SKM-1 treated with dmso at 0.1 percent for 144 hours (cell line): ENCODE results near the gene IL36A.
A peak's percentile ranks its signal among the peaks of the same experiment; 100 is the strongest.

Experiments
- DNase-seq: peaks from one replicate; lab custom pipeline; 2025; ENCODE audit not compliant: unreplicated experiment; lab: John Stamatoyannopoulos, UW

Gene IL36A

DNA sequence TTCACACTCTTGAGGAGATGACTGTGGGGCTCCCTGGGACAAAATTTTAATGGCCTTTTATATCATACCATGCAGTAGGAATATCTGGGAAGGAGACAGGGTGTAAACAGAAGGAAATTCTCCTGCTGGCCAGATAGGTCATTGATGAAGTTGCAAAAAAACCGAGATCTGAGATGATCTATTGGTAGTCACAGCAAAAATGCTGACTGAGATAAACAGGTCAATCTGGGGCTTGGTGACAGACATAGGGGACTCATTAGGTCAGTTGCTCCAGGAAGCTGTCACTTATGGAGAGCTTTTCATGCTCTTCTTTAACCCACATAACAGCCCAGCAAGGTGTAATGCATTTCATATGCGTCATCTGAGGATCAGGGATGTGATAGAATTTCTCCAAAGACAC is 2.6 kb upstream of the IL36A start:
- no peak for DNase-seq

DNA sequence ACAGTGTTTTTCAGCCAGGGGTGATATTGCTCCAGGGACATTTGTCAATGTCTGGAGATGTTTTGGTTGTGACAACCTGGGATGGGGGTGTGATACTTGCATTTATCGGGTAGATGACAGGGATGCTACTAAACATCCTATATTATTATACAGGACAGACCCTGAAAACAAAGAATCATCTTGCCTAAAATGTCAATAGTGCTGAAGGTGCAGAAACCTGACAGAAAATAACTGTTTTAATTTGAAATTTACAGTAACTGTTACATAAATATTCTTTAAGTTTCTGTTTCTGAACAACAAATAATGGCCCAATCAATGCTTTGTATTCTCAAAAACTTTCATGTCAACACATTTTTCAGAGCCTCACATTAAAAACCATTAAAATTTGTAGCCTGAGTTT is 2.0 kb downstream of the IL36A start:
- DNase-seq: no peak

DNA sequence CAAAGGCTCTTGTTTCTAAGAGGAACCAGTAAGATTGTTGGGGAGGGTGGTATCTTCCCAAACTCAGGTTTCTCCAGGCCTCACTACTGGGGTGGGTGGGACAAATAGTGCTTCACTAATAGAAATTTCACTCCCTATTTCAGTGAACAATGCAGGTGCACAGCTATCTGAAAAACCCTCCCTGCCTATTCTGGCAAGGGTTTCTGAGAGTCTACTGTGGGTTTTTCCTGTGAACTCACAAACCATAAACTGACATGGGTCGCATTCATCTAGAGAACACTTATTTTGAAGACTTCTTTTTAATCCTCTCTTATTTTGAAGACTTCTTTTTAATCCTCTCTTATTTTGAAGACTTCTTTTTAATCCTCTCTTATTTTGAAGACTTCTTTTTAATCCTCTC is 4.4 kb downstream of the IL36A start:
- no peak for DNase-seq

DNA sequence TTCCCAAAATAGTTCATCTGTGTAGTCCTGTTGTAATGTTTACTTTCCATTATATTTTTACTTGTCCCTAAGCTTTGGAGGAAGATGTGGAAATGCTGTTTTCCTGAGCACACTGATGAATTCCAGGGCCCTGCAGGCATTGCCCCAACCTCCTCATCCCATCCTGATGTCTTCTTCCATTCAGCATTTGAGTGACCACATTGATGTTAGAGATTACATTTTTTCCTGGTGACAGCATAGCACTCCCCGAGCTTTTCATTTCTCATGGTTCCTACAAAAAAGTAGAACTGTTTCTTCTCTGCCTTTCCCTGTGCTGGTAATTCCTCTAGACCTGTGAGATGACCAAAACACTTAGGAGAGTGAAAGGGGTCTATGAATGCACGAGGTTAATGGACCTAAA is 4.8 kb downstream of the IL36A start:
- no peak for DNase-seq

DNA sequence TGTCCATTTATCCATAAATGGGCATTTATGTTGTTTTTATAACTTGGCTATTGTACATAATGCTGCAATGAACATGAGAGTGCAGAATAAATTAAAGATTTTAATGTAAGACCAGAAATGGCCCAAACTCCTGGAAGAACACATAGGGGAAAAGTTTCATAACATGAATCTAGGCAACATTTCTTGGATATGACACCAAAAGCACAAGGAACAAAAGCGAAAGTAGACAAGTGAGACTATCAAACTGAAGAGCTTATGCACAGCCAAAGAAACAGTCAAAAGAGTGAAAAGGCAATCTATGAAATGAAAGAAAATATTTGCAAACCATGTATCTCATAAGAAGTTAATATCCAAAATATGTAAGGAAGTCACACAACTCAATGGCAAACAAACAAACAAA is 5.8 kb downstream of the IL36A start:
- DNase-seq: no peak

DNA sequence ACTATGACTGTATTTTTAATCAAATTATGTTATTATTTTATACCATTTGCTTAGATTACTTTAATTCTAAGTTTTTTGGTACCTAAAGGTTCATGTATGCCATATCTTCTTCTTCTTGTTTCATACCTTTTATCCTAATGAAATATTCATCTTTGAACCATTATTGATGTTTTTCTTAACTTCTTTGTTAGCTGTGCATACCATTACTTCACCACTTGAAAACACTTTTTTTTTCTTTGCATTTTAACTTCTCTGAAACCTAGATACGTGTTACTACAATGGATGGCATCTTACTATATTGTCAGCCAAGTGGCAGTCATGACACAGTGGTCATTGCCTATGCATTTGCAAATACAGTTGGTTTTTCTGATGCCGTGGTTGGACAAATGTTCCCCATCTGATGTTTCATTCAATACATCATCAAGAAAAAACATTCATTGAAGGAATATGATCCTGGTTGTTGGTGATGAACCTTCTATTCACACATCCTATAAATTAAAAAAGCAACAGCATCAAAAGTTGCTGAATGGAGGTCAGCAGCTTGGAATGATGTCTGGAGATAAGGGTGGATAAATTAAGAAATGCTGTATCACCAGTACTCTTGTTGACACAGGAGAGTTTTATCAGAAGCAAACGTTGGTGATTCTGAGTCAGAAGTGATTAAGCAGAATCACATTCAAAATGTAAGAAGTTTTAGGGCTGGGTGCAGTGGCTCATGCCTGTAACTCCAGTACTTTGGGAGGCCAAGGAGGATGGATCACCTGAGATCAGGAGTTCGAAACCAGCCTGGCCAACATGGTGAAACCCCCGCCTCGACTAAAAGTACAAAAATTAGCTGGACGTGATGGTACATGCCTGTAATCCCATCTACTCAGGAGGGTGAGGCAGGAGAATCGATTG is 7.4 kb downstream of the IL36A start:
- no peak for DNase-seq

DNA sequence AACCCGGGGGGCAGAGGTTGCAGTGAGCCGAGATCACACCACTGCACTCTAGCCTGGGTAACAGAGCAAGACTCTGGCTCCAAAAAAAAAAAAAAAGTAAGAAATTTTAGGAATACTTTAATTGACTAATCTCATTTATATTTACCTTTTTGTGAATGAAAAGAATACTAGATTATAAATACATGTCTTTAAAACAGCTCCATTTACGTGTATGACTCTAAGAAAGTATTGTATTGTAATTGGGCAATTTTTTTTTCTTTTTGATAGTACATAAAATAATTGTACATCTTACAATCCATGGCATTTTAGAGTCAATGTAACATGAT is 8.0 kb downstream of the IL36A start:
- DNase-seq: no peak

DNA sequence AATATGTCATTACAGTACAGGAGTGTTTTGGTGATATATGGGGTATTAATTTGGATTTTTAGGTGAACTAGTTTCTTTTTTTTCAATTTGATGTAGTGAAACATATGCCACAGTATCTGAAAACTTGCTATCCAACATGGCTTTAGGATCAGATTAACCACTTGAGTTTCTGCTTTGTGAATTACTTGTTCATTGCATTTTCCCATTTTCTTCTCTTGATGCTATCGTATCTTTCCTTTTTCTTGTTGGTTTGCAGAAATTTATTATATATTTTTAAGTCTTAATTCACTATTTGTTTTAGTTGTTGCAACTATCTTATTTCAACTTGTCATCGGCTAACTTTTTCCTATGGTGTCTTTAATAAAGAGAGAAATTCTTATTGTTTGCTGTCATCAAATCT is 8.8 kb downstream of the IL36A start:
- DNase-seq: no peak

DNA sequence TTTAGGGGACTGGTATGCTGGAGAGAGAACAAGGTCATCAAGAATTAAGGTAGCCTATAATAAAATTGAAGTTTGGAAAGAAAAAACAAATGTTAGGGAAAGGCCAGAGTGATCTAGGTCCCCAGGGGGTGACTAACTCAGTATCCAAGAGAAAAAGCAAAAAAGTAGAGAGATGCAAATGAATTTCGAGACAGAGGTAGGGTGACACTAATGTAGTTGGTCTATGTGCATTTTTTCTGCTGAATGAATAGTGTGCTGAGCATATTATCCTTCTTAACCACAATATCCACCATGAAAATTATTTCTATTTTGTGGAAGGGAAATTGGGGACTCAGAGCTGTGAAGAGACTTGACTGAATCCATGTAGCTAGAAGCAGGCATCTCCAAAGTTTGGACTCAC is 9.8 kb downstream of the IL36A start:
- DNase-seq: no peak

DNA sequence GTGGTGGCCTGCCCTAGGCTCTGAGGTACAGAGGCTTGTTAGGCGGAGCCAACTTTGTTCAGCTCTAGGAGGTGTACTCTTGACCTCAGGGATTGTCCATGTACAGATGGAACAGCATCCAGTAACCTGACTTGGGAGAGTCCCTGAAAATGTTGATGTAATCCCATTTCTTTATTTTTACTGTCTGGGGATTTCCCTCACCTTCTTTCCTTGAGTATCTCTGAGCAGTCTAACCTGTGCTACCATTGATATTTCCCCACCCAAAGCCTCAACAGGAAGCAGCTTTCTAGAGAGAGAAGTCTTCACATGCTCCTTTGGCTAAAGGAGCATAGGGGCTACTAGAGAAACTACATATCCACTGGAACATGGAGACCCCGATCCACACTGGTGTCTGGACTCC is 10.4 kb downstream of the IL36A start:
- no peak for DNase-seq

DNA sequence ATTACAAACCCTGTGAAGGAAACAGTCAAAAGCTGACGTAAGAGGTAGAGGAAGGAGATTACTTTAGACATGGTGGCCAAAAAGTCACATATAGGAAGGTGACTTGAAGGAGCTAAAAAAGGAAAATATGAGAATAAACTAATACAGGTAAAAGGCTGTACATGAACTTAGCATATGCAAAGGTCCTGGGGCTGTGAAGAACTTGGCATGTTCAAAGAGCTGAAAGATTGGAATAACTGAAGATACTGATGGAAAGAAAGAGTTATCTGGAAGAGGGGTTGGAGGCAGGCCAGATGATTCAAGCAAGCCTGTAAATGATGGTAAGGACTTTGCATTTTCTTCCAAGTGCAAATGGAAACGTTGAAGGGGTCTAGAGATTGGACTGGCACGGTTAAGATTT is 13.2 kb downstream of the IL36A start:
- no peak for DNase-seq

DNA sequence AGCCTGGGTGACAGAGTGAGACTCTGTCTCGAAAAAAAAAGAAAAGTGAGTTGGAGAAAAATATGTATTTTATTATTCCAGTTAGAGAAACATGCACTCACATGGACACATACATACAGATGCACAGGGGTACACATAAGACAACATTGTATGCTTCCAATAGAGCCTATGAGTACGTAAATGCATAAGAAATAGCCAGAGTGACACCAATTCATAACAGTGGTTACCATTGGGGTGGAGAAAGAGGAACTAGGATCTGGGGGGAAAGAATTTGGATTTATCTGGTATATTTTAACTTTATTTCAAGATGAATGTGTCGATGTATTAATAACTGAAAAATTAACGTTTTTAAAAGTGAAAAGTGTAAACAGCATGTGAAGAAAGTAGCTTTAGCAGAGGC is 16.1 kb downstream of the IL36A start:
- no peak for DNase-seq

DNA sequence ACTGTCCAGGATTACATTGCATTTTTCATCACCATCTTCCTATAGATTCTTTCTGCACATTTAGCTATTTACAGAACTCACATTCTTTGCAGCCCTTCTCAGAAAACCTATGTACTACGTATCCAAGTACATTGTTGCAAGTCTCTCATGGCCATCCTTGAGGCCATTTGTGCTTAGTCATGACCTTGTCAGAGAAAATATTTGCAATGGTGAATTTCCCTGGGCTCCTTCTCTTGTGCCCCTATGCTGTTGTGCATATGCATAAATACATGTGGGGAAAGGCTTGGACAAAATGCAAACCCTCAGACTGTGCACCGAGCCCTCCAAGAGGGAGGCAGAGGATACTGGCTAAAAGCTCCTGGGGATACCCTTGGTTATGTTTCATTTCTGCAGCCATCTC is 19.5 kb downstream of the IL36A start:
- DNase-seq: no peak

DNA sequence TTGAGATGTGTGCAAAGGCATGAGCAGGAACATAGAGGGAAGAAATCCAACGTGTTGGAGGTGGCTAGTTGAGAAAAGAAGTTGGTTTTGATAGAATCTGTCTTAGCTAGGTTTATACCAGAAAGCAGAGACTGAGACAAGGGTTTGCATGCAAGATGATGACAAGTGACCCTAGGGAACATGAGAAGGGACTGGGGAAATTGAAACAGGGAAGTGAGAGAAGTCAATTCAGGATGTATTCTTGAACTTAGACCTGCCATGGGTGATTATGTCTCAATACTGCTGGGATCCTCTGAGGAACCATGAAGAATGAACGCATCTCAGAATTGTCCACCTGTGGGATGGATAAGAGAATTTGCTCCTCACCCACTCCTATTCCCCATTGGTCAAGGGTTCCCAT is 20.5 kb downstream of the IL36A start:
- peak; percentile 17 for DNase-seq

DNA sequence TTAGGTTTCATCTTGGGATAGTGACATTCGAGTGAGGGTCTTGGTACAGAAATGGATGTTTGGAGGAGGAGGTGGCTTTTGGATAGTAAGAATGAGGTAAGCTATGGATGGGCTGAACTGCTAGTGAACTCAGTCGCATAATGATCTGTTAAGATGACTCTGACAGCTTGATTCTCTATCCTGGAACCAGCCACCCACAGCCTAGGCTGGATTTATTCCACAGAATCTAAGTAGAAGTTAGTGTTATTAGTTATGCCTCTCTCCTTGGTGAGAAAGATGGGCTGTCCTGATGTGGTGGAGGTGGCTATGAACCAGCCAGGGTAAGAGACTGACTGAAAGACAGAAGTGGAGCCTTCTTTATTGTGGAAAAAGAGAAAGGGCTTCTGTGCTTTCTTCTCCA is 22.4 kb downstream of the IL36A start:
- no peak for DNase-seq

DNA sequence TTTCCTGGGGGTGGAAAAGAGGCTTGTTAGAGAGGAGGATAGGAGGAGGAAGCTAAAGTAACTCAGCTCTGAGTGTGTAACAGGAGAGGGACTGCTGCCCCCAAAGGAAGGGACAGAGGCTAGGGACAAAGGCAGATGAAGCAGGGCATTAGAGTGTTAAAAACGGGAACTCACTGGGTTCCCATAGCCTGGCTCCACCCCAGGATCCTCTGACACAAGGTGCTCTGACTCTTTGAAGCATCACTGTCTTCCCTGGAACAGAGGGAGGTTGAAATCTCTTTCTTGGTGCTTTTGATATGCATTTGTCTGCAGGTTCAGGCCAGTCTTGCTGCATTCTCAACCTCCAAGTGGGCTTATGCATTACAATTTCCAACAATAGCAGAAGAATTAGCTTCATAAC is 22.9 kb downstream of the IL36A start:
- peak; percentile 7 for DNase-seq

DNA sequence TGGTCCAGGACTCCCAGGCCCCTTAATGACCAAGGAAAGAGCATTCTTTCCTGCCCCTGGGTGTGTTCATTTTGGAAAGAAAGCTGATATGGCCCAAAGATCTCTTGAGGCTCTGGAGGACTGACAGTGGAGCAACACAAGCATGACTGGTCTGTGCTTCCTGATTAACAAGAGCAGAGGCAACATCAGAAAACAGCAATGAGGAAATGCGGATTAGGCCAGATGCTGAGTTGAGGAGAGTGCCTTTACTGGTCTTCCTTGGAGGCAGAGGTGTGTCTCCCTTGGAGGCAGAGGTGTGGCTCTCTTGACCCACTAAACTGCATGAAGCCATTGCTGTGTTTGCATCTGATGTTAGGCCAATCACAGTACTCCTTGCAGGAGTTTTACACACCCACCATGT is 27.5 kb downstream of the IL36A start:
- DNase-seq: no peak

DNA sequence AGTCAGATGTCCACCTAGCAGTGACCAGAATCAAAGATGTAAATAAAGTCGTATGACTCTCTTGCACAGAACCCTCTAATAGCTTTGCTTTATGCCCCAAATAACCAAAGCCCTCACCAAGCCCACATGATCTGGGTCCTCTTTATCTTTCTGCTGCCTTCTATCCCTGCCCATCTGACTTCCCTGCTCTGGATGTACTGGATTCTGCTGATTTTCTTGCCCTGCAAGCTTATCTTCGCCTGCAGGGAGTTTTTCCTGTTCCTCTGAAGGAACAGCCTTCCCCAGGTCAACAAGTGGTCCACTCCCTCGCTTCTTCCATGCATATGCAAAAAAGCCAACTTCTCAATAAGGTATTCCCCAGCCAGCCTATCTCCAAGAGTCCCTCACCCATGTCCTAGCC is 28.8 kb downstream of the IL36A start:
- no peak for DNase-seq

DNA sequence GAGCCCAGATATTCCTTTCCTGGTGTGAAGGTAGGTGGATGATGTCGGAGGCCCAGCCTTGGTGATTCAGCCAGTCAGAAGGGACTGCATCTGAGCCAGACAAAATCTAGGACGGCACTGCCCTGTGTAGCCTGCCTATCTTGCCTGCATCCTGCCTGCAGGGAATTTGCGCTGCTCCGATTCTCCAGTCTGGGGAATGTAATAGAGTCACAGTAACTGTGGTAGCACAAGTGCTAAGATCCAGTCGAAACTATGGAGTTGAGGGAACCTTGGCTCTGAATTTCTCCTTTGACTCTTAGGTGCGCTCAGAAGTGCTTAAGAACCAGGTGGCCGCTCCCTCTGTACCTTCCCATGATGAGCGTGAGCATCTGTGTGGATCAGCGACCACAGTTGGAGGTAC is 31.5 kb downstream of the IL36A start:
- DNase-seq: no peak

DNA sequence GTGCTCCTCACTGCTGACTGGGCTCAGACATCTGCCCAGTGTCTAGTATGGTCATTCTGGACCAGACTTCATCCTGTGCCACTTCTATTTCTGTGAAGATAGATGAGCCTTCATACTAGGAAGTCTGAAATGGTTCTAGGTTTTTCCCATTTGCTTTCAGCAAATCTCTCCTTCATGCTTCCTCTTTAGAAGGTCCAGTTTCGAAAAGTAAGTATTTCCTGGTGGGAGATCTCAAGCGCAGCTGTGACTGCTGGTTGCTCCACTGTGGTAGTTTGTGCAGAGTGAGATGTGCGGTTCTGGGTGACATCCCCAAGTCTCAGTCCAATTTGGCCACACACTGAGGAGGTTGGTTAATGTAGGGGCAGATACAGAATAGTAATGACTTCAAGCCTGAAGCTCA is 33.0 kb downstream of the IL36A start:
- no peak for DNase-seq

DNA sequence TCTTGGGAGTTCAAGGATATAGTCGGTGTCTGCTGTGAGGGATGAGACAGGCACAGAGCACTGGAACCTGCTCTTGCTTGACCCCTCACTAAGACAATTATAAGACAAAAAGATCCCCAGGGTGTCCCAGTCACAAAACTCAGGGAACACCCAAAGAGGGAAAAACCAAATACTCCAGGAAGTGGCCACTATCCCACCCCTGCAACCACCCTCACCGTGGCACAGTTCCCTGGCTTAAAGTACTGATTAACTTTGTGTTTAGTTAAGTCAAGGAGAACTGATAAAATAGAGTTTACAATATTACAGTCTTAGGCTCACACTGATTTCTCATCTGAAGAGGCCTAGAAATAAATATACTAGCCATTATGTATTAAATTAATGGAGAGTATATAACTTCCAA is 33.9 kb downstream of the IL36A start:
- no peak for DNase-seq

DNA sequence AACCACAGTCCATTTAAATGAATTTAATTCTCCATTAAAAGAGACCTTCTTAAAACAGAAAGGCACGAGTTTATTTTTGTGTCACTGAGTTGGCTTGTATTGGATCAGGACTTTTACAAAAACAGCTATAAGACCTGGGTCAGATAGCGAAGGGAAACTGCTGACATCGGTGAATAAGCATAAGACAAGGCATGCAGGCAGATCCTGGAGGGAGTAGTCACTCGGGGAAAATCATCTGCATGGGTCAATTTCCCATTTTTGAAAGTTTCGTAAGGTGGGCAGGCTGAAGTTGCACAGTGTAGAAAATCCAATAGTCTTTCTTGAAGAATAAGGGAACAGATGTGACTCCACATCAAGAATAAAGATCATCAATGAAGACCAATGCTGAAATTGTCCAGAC is 34.5 kb downstream of the IL36A start:
- no peak for DNase-seq

DNA sequence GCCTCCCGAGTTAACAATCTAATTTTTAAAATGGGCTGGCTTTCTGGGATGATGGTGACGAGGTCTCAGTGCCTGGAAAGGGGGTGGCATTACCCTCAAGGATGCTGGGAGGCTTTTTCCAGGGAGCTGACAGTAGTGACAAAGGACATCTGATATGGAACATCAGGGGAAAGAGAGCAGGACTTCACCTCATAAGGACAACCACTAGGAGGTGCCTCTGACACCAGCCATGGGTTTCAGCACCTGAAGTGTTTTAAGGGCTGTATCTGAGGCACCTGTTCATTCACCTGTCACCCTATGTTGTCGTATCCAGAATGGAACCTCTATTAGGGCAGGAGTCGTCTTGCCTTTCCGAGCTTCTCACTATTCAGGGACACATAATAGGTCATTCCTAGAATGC is 36.6 kb downstream of the IL36A start:
- DNase-seq: no peak
